ENCODE data around the gene FAM228B.
A peak's percentile ranks its signal among the peaks of the same experiment; 100 is the strongest.
"Not testable (repeated sequence)": the region's sequence is repeated elsewhere in the genome, so short reads cannot be mapped to it uniquely, and the experiment has no call there.

The FAM228B gene

DNA sequence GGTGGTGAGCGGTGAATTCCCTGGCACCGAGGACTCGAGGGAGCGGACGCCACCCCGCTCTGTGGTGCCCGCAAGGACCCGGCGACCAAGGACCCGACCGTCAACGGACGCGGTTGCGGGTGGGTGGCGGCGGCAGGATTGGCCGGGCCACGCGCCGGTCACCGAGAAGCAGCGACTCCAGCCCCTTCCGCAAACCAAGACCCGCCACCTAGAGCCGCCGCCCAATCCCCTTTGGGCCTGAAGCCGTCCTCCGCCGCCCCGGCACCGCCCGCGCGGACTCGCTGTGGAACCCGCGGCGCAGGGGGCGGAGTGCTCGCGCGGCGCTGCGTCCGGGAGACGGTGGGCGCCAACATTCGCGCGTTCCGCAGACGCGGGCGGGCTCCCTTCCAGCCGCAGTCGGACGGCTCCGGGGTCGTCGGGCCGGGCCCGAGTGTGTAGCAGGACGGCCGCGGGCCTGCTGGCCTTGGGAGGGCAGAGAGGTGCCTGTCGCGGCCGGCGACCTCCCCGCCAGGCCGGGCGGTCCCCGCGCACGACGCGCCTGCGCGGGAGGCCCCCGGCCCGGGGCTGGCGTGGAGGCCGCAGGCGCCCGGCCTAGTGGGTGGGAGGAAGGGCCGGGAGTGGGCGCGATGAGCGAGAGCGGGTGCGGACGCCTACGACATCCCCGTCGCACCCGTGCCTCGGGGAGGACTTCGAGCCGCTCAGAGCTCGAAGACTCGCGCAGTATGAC lies at the start of gene FAM228B, which contains the start of gene PFN4:
Gene FAM228B (plus strand): TSS at position 275 of the 727 bp plus-strand sequence. CDS start 893 bp downstream, outside the sequence.
Gene PFN4 (minus strand): TSS at position 140 of the 727 bp plus-strand sequence. CDS start 799 bp downstream, outside the sequence.
- no peak for FAIRE-seq

DNA sequence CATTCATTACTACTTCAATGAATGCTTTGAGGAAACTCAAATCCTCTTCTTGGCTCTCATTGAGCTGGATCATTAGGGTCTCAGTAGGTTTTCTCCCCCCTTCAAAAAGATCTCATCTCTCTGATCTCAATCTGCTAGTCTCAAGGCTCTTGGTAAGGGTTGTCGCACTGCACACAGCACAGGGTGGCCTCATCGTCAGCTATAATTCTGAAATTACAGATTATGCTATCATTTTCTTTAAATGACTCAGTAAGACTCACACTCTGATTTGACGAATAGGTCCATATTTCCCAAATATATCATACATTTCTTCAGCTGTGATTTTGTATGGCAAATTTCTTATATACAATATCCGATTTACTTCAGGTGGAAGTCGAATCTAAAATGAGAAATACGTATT lies 49.5 kb upstream of the FAM228B start:
- no peak for FAIRE-seq

GRCh38 chr2:24075259-24075658 lies 48.0 kb upstream of the FAM228B start:
- no peak for FAIRE-seq

DNA sequence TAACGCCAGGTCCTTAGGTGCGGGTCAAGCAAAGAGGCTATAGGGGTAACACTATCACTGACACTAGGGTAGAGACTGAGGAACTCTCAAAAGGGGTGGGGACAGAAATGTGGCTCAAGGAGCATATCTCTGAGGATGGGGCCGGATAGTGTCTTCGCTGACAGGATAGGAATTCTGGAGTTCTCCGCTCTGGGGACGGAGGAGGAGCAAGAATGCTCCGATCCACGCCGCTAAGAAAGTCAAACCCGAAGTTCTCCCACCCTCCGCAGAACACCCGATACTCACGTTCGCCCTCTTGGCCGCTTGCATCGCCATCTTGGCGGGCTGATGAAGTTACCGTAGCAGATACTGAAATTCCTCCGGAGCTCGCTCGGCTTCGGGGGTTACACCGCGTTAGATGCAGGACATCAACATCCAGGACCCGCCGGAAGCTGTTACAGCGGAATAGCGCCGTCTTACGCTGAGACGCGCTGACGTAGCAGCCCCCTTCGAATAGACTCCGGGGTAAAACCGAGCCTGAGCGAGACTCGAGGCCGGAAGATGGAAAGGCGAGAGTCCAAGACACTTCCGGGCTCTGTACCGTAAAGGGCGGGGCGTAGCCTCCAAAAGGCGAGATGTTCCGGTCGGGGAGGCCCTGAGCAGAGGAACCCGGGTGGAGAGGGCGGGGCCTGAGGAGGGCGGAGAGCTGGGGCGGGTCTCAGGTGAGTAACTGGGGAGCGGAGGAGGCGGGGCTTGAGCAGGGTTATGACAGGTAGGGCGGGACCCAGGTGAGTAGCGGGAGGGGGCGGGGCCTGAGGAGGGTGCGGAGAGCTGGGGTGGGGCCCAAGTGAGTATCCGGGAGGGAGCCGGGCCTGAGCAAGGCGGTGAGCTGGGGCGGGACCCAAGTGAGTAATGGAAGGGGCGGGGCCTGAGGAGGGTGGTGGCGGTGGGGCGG lies 47.1 kb upstream of the FAM228B start, which contains the start of gene SF3B6:
Gene SF3B6 (minus strand): TSS at position 412 of the 934 bp plus-strand sequence. CDS start 97 bp downstream, at position 315.
- peak; percentile 90 for FAIRE-seq

DNA sequence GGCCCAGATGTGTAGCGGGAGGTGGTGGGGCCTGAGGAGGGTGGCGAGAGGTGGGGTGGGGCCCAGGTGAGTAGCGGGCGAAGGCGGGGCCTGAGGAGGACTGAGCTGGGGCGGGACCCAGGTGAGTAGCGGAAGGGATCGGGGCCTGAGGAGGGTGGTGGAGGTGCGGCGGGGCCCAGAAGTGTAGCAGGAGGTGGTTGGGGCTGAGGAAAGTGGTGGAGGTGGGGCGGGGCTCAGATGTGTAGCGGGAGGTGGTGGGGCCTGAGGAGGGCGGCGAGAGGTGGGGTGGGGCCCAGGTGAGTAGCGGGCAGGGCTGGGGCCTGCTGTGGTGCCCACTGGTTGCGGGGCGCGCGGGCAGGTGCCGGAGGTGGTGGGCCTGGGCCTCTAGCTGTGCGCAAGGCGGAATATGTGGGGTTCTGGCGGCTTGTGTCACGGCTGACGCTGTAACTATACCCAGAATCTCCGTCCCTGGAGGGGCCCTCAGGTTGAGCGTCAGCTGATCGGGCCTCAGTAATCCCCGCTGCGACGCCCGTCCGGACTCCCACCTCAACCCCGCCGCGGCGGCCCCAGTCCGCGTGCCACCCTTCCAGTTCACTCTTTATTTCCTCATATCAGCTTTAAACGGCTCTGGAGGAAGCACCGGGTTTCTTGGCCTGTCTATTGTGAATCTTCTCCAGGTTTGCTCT lies 46.3 kb upstream of the FAM228B start:
- no peak for FAIRE-seq

DNA sequence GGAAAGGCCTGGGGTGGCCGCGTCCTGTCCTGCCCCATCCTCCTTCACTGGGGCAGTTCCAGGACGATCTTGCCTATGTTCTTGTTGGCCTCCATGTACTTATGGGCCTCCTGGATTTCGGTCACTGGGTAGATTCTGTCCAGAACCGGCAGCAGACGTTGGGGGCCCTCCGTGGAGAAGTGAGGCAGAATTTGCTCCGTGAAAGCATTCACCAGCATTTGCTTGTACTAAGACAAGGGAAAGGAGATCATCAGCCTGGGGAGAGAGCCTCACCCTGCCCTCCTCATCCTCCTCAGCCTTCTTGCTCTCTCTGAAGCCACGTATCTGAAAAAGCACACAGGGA lies 45.8 kb upstream of the FAM228B start:
- no peak for FAIRE-seq

DNA sequence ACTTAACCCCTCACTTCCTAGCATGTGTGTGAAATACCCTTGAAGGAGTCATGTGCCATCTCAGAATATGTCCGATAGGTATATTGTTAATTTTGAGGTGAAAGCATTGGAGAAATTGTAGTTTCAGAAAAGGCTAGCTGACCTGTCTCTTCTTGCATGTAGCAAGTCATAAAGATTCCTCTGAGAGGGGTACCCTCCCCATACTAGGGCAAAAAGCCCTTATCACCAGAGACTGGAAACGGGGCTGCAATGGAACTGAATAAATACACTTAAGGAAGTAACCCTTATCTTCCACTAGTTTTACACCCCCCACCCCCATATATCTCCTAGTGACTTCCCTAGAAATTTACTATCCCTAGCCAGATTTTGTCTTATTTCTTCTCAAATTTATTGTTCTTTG lies 45.4 kb upstream of the FAM228B start:
- FAIRE-seq, result no peak

DNA sequence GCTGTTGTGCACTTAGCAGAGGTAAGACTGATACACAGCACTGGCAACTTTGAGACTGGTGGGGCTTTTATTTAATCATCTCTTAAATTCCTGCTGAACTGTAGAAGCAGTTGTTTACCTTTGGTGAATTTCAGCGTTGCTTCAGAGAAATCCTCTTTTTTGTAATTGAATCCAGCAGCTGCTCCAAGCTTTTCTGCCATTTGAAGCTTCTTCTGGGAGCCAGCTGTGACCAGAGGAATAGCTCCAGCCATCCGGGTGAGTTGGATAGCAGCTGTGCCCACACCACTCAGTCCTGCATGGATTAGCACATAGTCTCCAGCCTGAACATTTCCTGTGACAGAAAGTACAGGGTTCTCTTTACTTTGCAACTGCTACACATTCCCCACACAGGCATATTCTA lies 42.6 kb upstream of the FAM228B start:
- FAIRE-seq, result no peak

GRCh38 chr2:24082787-24083566 lies 40.3 kb upstream of the FAM228B start:
- FAIRE-seq, result no peak

DNA sequence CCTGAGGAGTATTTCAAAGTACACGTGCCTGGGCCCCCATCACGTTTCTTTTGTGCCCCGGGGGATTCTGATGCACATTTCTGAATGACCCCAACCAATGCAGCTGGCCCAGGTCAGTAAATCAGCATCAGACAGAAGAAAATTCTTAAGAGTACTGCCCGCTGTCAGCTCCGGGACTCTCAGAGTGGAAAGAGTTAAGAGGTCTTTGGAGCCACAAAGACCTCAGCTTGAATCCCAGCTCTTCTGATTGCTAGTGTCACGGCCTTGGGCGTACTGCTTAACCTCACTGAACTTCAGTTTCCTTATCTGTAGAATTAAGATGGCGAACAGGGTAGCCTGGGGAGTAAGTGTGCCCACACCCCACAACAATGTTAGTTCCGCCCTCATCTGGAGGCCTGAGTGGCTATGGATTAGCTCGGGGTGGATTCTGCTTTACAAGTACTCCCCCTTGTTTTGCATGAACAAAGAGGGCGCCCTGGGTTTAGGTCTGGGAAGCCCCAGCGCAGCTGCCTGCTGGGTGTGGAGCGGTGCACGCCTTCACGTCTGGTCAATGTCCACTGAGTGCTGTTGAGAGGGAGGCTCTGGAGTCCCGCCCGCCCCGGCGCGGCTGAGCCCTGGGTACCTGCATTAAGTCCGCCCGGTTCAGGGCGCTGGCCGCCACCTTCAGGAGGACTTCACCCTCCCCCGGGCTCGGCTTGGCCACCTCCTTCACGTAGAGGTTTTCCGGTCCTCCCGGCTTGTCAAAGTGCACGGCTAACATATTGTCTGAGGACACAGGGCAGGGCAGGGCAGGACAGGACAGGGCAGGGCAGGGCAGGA lies 39.5 kb upstream of the FAM228B start:
- no peak for FAIRE-seq

DNA sequence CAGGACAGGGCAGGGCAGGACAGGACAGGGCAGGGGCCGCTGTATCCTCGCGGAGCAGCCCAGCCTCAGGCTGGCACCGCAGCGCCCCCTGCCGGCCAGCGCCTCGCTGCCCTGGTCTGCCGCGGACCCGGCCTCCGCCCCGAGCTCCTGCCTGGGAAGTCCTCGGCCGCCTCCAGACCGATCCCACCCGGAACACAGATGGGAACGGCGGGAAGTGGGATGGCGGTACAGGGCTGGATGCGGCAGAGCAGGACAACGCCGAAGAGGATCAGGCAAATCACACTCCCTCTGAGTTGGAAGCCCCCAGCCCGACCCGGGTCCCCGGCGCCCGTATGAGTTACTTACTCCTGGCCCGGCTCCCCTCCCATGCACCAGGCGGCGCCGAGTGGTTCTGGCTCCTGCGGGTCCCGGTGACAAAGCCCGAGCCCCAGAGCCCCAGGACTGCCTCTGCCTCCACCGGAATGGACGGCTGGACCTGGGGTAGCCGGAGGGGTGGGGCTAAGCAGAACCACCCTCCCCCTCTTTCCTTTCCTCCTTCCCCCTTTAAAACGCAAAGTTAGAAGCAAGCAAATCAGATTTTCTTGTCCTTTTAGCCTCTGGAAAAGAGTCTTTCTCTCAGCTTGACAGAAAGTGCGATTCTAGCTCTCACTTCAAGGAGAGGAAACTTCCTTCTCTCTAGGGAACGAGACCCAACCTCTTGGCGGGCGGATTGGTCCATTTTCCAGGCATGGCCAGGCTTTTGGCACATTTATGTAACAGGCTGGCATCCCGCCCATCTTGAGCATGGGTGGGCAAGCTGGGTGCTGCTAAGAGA lies 38.7 kb upstream of the FAM228B start, which contains the start of gene TP53I3:
Gene TP53I3 (minus strand): TSS at position 449 of the 814 bp plus-strand sequence. CDS start 508 bp downstream, outside the sequence.
- FAIRE-seq, result no peak

- no peak for FAIRE-seq
Observed at GRCh38 chr2:24085200-24085489, 38.1 kb upstream of the FAM228B start.

GRCh38 chr2:24086241-24086640 lies 37.0 kb upstream of the FAM228B start:
- FAIRE-seq, result no peak

GRCh38 chr2:24087032-24087431 lies 36.2 kb upstream of the FAM228B start:
- no peak for FAIRE-seq

DNA sequence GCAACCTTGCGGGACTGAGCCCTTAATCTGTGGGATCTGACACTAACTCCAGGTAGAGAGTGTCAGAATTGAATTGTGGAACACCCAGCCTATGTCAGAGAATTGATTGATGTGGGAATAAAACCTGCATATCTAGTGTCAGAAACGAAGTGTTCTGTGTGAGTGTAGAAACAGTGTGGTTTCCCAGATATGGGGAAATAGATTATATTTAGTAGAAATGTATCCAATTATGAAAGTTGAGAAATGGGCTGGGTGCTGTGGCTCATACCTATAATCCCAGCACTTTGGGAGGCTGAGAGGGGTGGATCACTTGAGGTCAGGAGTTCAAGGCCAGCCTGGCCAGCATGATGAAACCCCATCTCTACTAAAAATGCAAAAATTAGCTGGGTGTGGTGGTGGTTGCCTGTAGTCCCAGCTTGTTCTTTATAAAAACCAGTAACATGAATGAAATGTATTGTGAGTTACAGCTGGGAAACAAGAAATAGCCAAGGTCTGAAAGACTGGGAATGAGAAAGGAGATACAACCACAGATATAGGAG lies 34.4 kb upstream of the FAM228B start:
- no peak for FAIRE-seq

- FAIRE-seq, result not testable (repeated sequence)
Observed at GRCh38 chr2:24093270-24093669, 30.0 kb upstream of the FAM228B start.

GRCh38 chr2:24095171-24095677 lies 28.0 kb upstream of the FAM228B start:
- not testable (repeated sequence) for FAIRE-seq

DNA sequence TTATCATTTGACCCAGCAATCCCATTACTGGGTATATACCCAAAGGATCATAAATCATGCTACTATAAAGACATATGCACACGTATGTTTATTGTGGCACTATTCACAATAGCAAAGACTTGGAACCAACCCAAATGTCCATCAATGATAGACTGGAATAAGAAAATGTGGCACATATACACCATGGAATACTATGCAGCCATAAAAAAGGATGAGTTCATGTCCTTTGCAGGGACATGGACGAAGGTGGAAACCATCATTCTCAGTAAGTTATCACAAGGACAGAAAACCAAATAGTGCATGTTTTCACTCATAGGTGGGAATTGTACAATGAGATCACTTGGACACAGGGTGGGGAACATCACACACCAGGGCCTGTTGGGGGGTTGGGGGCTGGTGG lies 22.5 kb upstream of the FAM228B start:
- not testable (repeated sequence) for FAIRE-seq

GRCh38 chr2:24101992-24102391 lies 21.3 kb upstream of the FAM228B start:
- FAIRE-seq, result no peak

DNA sequence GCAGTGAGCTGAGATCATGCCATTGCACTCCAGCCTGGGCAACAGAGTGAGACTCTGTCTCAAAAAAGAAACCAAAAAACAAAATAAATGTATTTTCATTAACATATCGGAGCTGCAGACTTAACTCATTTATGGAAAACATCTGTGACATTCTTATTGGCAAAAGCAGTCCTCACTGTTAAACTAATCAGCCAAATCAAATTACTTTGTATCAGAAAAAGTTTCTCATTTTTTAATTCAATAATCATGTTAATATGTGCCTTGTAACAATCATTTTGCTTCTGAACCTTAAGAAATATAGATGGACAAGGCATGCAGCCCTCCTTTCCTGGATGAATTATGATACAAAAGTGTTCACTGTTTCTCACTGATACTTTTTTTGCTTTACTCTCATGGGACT lies 20.6 kb upstream of the FAM228B start:
- FAIRE-seq, result no peak

Data from A204.1 (cell line).